CD4-positive, alpha-beta T cell treated with Interleukin-17A for 1 hour (primary cell): ENCODE results near the gene NEK1.
A peak's percentile ranks its signal among the peaks of the same experiment; 100 is the strongest.
"Not testable (repeated sequence)": the region's sequence is repeated elsewhere in the genome, so short reads cannot be mapped to it uniquely, and the experiment has no call there.

ENCODE experiments used
- DNase-seq: peaks from one replicate; pipeline ENCODE4 v3.0.0-alpha.2; 2020

Gene NEK1

GRCh38 chr4:169601016-169601771 lies 11.2 kb downstream of the NEK1 start:
- no peak for DNase-seq

- no peak for DNase-seq
Observed at GRCh38 chr4:169594560-169595195, 17.7 kb downstream of the NEK1 start.

- no peak for DNase-seq
Observed at GRCh38 chr4:169593050-169593560, 19.3 kb downstream of the NEK1 start.

- no peak for DNase-seq
Observed at GRCh38 chr4:169583563-169583962, 28.8 kb downstream of the NEK1 start.

- DNase-seq, result no peak
Observed at GRCh38 chr4:169582706-169583105, 29.7 kb downstream of the NEK1 start.

GRCh38 chr4:169582203-169582602 lies 30.2 kb downstream of the NEK1 start:
- no peak for DNase-seq

GRCh38 chr4:169573889-169574288 lies 38.5 kb downstream of the NEK1 start:
- DNase-seq, result no peak

- DNase-seq, result no peak
Observed at GRCh38 chr4:169571435-169571834, 40.9 kb downstream of the NEK1 start.

- DNase-seq, result not testable (repeated sequence)
Observed at GRCh38 chr4:169571012-169571411, 41.4 kb downstream of the NEK1 start.

- DNase-seq, result not testable (repeated sequence)
Observed at GRCh38 chr4:169570266-169570665, 42.1 kb downstream of the NEK1 start.

GRCh38 chr4:169569188-169569587 lies 43.2 kb downstream of the NEK1 start:
- DNase-seq, result not testable (repeated sequence)

- no peak for DNase-seq
Observed at GRCh38 chr4:169567916-169568315, 44.5 kb downstream of the NEK1 start.

- peak; percentile 46 for DNase-seq
Observed at GRCh38 chr4:169566021-169566818, 46.2 kb downstream of the NEK1 start.

- no peak for DNase-seq
Observed at GRCh38 chr4:169565606-169566005, 46.8 kb downstream of the NEK1 start.

GRCh38 chr4:169557061-169557636 lies 55.2 kb downstream of the NEK1 start:
- DNase-seq, result no peak

- not testable (repeated sequence) for DNase-seq
Observed at GRCh38 chr4:169546548-169546947, 65.8 kb downstream of the NEK1 start.

GRCh38 chr4:169540774-169541173 lies 71.6 kb downstream of the NEK1 start:
- DNase-seq, result no peak

GRCh38 chr4:169530048-169530447 lies 82.3 kb downstream of the NEK1 start:
- DNase-seq, result no peak

- no peak for DNase-seq
Observed at GRCh38 chr4:169523796-169524195, 88.6 kb downstream of the NEK1 start.

- DNase-seq, result no peak
Observed at GRCh38 chr4:169510617-169511016, 101.8 kb downstream of the NEK1 start.

- no peak for DNase-seq
Observed at GRCh38 chr4:169506903-169507302, 105.5 kb downstream of the NEK1 start.

- not testable (repeated sequence) for DNase-seq
Observed at GRCh38 chr4:169499907-169500306, 112.5 kb downstream of the NEK1 start.

- DNase-seq, result not testable (repeated sequence)
Observed at GRCh38 chr4:169494234-169494633, 118.1 kb downstream of the NEK1 start.
